ENCODE data around the gene ANAPC1. TPM values are rescaled to one million over a fixed set of nuclear protein-coding genes. Genes with fewer than 3 reads are reported as not detected.

Gene ANAPC1
- total RNA-seq, 4 donors from 2014 or later, result 37.3 to 67.3 (median 51.4) TPM

- Histone ChIP-seq H3K27ac (peak overlapping the region in 1 of 4 donors; percentile 23), H3K4me3 (no peak overlapping the region), H3K27me3 (no peaks in the 10 kb centered on the region), H3K4me1 (no peaks in the 10 kb centered on the region), H3K9me3 (no peaks in the 10 kb centered on the region), H3K36me3 (no peaks in the 10 kb centered on the region)
- no peak for TF ChIP-seq POLR2AphosphoS5 (IDR thresholded peaks at IDR 0.05)
- TF ChIP-seq POLR2A (IDR thresholded peaks at IDR 0.05), result no peak
- no peak for TF ChIP-seq EP300 (IDR thresholded peaks at IDR 0.05; ENCODE audit: low read depth)
- 78 to 89% methylated on average over 3 to 6 of the region's 6 CpGs for WGBS, 2 donors (ENCODE audit: low coverage in 1 of 2)
- in situ Hi-C loops (cut with MboI; ENCODE audit: low pct_ligation_motif_present in 1 of 4, low pct_unique_long_range_greater_than_20kb in 1 of 4, low sequenced_read_pairs in 3 of 4), result no loop called here
- intact Hi-C loops (cut with DNase I; ENCODE audit: low total_unique reads), result no loop called here
- DNase-seq, result no peak
Observed at GRCh38 chr2:111930409-111930808, 46.4 kb upstream of the ANAPC1 start.

GRCh38 chr2:111927723-111928122 is 43.7 kb upstream of the ANAPC1 start:
- no peaks in the 10 kb centered on the region for H3K9me3 ChIP-seq
- H3K36me3 ChIP-seq, result no peaks in the 10 kb centered on the region
- no peak overlapping the region for H3K4me3 ChIP-seq
- no peak overlapping the region for H3K27ac ChIP-seq
- TF ChIP-seq POLR2AphosphoS5 (IDR thresholded peaks at IDR 0.05), result no peak
- TF ChIP-seq, protein P1, sequence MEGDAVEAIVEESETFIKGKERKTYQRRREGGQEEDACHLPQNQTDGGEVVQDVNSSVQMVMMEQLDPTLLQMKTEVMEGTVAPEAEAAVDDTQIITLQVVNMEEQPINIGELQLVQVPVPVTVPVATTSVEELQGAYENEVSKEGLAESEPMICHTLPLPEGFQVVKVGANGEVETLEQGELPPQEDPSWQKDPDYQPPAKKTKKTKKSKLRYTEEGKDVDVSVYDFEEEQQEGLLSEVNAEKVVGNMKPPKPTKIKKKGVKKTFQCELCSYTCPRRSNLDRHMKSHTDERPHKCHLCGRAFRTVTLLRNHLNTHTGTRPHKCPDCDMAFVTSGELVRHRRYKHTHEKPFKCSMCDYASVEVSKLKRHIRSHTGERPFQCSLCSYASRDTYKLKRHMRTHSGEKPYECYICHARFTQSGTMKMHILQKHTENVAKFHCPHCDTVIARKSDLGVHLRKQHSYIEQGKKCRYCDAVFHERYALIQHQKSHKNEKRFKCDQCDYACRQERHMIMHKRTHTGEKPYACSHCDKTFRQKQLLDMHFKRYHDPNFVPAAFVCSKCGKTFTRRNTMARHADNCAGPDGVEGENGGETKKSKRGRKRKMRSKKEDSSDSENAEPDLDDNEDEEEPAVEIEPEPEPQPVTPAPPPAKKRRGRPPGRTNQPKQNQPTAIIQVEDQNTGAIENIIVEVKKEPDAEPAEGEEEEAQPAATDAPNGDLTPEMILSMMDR (IDR thresholded peaks at IDR 0.05), result no peak
- no peak for TF ChIP-seq POLR2A (IDR thresholded peaks at IDR 0.05)
- TF ChIP-seq EP300 (IDR thresholded peaks at IDR 0.05; ENCODE audit: low read depth), result no peak
- in situ Hi-C loops (cut with MboI; ENCODE audit: low pct_ligation_motif_present in 1 of 4, low pct_unique_long_range_greater_than_20kb in 1 of 4, low sequenced_read_pairs in 3 of 4) (no loop called here), intact Hi-C loops (cut with DNase I; ENCODE audit: low total_unique reads) (no loop called here)
- no peaks in the 10 kb centered on the region for H3K4me1 ChIP-seq
- 93% methylated on average over 2 of the region's 2 CpGs; no CpG with 5 or more reads in 1 of the 2 donors for WGBS, 2 donors (ENCODE audit: low coverage in 1 of 2)
- H3K27me3 ChIP-seq, result no peaks in the 10 kb centered on the region
- no peak for DNase-seq

DNA sequence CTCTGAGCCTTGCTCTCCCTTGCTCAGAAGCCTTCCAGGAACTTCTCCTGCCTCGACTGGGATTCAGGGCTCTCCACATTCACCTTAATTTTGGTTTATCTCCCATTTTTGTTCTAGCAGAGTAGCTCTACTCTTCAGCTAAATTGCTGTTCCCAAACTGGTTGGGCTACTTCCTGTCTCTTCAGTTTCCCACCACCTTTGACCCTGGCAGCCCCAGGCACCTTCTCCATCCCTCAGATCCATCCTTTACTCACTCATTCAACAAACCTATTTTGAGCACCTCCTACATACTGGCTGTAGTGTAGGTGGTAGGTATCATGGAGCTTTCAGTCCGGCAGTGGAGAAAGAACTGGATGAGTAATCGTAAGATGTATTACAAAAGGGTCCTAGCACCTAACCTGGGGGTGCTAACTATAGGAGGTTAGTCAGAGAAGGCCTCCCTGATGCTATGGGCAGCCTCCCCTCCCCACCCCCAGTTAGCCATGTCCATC is 40.7 kb upstream of the ANAPC1 start:
- no peak overlapping the region for H3K27ac ChIP-seq
- H3K27me3 ChIP-seq, result no peaks in the 10 kb centered on the region
- no peaks in the 10 kb centered on the region for H3K9me3 ChIP-seq
- DNase-seq, result no peak
- TF ChIP-seq POLR2A (IDR thresholded peaks at IDR 0.05) (no peak), POLR2AphosphoS5 (IDR thresholded peaks at IDR 0.05) (no peak), EP300 (IDR thresholded peaks at IDR 0.05; ENCODE audit: low read depth) (no peak)
- TF ChIP-seq, protein P1 (IDR thresholded peaks at IDR 0.05), result no peak
- in situ Hi-C loops (cut with MboI; ENCODE audit: low pct_ligation_motif_present in 1 of 4, low pct_unique_long_range_greater_than_20kb in 1 of 4, low sequenced_read_pairs in 3 of 4) (no loop called here), intact Hi-C loops (cut with DNase I; ENCODE audit: low total_unique reads) (no loop called here)
- H3K4me3 ChIP-seq, result no peak overlapping the region
- H3K4me1 ChIP-seq, result peaks cover 4 to 9% (median 7%) of the 10 kb centered on the region in 4 donors
- no peaks in the 10 kb centered on the region for H3K36me3 ChIP-seq
- 79 to 90% methylated on average over 2 to 3 of the region's 3 CpGs for WGBS, 2 donors (ENCODE audit: low coverage in 1 of 2)

DNA sequence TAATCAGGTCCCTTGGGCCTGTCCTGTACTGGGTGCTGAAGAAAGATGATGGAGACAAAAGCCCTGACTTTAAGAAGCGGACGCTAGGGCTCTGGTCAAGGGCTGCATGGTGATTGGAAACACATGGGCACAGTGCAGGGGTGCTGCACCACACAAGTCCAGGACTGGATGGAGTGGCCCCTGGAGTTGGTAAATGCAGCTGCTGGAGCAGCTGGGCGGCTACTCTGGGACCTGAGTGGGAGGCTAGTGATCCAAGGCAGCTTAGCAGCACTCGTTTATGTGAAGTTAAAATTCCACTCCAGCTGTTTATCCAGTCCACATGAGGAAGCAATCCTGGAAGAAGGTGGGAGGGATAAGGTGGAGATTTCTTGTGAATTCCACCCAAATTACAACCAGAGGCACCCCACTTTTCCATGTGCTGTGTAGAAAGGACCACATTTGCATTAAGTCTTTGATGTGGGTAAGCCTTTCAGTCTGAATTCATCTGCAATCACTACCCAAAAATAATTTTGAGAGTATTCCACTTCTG is 39.3 kb upstream of the ANAPC1 start:
- no peak for DNase-seq
- Histone ChIP-seq H3K36me3 (no peaks in the 10 kb centered on the region), H3K9me3 (no peaks in the 10 kb centered on the region), H3K4me1 (peaks cover 4 to 20% (median 17%) of the 10 kb centered on the region in 4 donors), H3K27ac (no peak overlapping the region), H3K4me3 (no peak overlapping the region), H3K27me3 (no peaks in the 10 kb centered on the region)
- intact Hi-C loops (cut with DNase I; ENCODE audit: low total_unique reads), result no loop called here
- WGBS, 2 donors (ENCODE audit: low coverage in 1 of 2), result 80 to 93% methylated on average over 2 to 4 of the region's 4 CpGs
- in situ Hi-C loops (cut with MboI; ENCODE audit: low pct_ligation_motif_present in 1 of 4, low pct_unique_long_range_greater_than_20kb in 1 of 4, low sequenced_read_pairs in 3 of 4), result no loop called here
- no peak for TF ChIP-seq POLR2AphosphoS5 (IDR thresholded peaks at IDR 0.05)
- TF ChIP-seq, protein P1 (IDR thresholded peaks at IDR 0.05), result no peak
- TF ChIP-seq POLR2A (IDR thresholded peaks at IDR 0.05), result no peak
- TF ChIP-seq EP300 (IDR thresholded peaks at IDR 0.05; ENCODE audit: low read depth), result no peak
